Measurements from ENCODE around the gene ARHGDIA. TPM values are rescaled to one million over a fixed set of nuclear protein-coding genes. Genes with fewer than 3 reads are reported as not detected.
"Not testable (repeated sequence)": the region's sequence is repeated elsewhere in the genome, so short reads cannot be mapped to it uniquely, and the experiment has no call there.

Gene ARHGDIA
- total and polyA plus RNA-seq, 12 donors: 89.9 to 263 (median 110) TPM

DNA sequence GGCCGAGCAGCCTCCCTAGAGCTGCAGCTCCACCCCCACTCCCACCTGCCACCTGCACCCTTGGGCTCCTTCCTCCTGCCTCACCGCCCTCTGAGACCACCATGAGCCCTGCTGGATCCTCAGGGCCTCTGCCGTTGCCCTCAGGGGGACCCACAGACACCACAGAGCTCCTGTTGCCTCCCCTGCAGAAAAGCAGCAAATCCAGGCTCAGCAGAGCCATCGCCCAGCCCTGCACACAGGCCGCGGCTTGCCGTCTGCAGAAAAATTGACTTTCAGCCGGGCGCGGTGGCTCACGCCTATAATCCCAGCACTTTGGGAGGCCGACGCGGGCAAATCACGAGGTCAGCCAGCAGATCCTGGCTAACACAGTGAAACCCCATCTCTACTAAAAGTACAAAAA is 29.3 kb downstream of the ARHGDIA start:
- DNase-seq: no peak
- intact Hi-C loops (cut with DNase I): no loop called here
- H3K9me3 ChIP-seq: no peaks in the 10 kb centered on the region
- TF ChIP-seq, protein P1, sequence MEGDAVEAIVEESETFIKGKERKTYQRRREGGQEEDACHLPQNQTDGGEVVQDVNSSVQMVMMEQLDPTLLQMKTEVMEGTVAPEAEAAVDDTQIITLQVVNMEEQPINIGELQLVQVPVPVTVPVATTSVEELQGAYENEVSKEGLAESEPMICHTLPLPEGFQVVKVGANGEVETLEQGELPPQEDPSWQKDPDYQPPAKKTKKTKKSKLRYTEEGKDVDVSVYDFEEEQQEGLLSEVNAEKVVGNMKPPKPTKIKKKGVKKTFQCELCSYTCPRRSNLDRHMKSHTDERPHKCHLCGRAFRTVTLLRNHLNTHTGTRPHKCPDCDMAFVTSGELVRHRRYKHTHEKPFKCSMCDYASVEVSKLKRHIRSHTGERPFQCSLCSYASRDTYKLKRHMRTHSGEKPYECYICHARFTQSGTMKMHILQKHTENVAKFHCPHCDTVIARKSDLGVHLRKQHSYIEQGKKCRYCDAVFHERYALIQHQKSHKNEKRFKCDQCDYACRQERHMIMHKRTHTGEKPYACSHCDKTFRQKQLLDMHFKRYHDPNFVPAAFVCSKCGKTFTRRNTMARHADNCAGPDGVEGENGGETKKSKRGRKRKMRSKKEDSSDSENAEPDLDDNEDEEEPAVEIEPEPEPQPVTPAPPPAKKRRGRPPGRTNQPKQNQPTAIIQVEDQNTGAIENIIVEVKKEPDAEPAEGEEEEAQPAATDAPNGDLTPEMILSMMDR (IDR thresholded peaks at IDR 0.05): no peak
- no peaks in the 10 kb centered on the region for H3K27me3 ChIP-seq
- WGBS, 2 donors: 83 to 89% methylated on average over 15 of the region's 15 CpGs
- peak in 1 of 8 donors; percentile 4 for ATAC-seq
- peaks cover 10 to 48% (median 41%) of the 10 kb centered on the region in 9 donors for H3K36me3 ChIP-seq
- peaks cover 0 to 18% (median 10%) of the 10 kb centered on the region in 9 donors for H3K4me1 ChIP-seq
- H3K4me3 ChIP-seq: no peak overlapping the region
- H3K27ac ChIP-seq: peak overlapping the region in 6 of 10 donors; percentile 59 to 85 (median 70)

DNA sequence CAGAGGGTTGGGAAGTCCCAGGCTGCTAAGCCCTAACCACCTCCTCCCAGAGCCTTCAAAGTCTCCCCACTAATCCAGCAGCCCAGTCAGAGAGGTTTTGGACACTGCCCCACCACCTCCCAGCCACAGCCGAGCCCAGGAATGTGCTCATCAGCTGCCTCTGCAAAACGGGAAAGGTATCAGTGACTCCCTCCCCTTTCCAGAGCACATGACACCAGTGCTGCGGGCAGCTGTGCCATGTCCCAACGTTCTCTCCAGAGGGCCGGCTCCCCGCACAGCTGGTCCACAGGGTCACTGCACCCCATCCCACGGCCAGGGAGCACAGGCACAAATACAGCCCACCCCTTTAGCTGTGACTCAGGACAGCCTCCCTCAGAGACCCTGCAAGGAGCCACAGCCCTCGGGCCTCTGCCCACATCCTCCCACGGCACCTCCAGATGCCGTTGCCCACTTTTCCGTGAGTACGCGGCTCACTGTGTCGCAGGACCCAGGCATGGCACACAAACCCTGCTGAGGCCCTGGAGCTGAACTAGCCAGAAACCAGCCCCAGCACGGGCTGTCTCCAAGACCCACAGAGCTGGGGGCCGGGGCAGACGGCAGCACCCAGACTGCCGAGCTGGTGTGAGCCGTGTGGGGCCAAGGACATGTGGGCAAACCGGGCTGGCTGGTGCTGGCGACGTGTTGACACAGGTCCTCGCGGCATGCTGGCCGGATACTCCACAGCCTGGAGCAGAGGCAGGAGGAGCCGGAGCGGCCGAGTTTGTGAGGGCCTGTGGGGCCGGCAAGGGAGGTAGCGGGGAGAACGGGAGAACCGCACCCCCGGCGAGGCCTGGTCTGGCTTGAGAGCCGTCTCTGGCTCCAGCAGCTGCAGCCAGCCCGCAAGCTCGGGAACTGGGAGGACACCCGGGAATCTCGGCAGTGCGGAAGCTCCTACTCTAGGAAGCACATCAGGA is 30.0 kb downstream of the ARHGDIA start:
- TF ChIP-seq, protein P1 (IDR thresholded peaks at IDR 0.05): no peak
- ATAC-seq: peak; percentile 29 to 76 (median 62)
- peaks cover 10 to 40% (median 33%) of the 10 kb centered on the region in 9 donors for H3K36me3 ChIP-seq
- intact Hi-C loops (cut with DNase I): no loop called here
- no peaks in the 10 kb centered on the region for H3K9me3 ChIP-seq
- H3K4me3 ChIP-seq: peak overlapping the region in 2 of 10 donors; percentile 5 to 11
- no peak for DNase-seq
- peak overlapping the region in 8 of 10 donors; percentile 35 to 85 (median 64) for H3K27ac ChIP-seq
- H3K27me3 ChIP-seq: no peaks in the 10 kb centered on the region
- 51 to 64% methylated on average over 40 of the region's 40 CpGs for WGBS, 2 donors
- peaks cover 0 to 18% (median 10%) of the 10 kb centered on the region in 9 donors for H3K4me1 ChIP-seq

DNA sequence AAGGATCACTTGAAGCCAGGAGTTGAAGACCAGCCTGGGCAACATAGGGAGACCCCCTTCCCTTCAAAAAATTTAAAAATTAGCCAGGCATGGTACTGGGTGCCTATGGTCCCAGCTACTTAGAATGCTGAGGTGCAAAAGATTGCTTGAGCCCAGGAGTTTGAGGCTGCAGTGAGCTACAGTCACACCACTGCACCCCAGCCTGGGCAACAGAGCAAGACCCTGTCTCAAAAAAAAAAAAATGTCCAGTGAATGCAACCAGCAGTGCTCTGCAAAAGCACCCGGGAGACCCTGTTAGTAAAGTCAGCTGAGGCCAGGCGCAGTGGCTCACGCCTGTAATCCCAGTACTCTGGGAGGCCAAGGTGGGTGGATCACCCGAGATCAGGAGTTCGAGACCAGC is 31.1 kb downstream of the ARHGDIA start:
- Histone ChIP-seq H3K36me3 (peaks cover 8 to 30% (median 22%) of the 10 kb centered on the region in 9 donors), H3K4me1 (peaks cover 0 to 18% (median 10%) of the 10 kb centered on the region in 9 donors), H3K27ac (peak overlapping the region in 1 of 10 donors; percentile 85)
- 93 to 97% methylated on average over 5 of the region's 5 CpGs for WGBS, 2 donors
- intact Hi-C loops (cut with DNase I); H3K4me3 ChIP-seq; ATAC-seq; H3K9me3 ChIP-seq; H3K27me3 ChIP-seq; DNase-seq: not testable (repeated sequence)

DNA sequence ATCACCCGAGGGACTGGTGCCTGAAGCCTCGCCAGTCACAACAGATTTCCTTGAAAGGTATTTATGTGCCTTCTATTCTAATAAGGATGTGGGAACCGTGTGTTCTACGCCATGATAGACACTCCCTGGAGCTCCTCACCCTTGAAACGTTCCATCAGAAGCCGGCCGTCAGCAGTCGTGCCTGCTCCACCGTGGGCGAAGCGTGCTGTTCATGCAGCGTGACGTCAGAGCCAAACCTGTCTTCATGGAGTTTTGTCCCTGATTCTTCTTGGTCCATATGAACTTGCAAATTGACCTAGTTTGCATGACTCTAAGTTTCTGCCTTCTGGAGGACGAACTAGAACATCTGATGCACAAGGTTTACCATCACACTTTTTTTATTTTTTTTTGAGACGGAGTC is 31.8 kb downstream of the ARHGDIA start:
- Histone ChIP-seq H3K9me3 (no peaks in the 10 kb centered on the region), H3K27me3 (no peaks in the 10 kb centered on the region), H3K27ac (no peak overlapping the region), H3K4me1 (peaks cover 0 to 21% (median 10%) of the 10 kb centered on the region in 9 donors), H3K36me3 (peaks cover under 1 to 22% (median 15%) of the 10 kb centered on the region in 9 donors), H3K4me3 (no peak overlapping the region)
- TF ChIP-seq, protein P1 (IDR thresholded peaks at IDR 0.05): no peak
- ATAC-seq (no peak), DNase-seq (no peak)
- WGBS, 2 donors: 81 to 84% methylated on average over 15 of the region's 15 CpGs
- intact Hi-C loops (cut with DNase I): no loop called here

All from heart right ventricle (tissue), 16 donors.